Lung (tissue), 12 donors: ENCODE measurements around the gene SLC15A1. TPM values are rescaled to one million over a fixed set of nuclear protein-coding genes. Genes with fewer than 3 reads are reported as not detected.

Experiments
- ATAC-seq: fragments of 200-7000 bp; cut with Tn5 transposase; one replicate; pipeline ENCODE4 v1.9.1; 2020; ENCODE audit warnings: moderate number of reproducible peaks; ENCODE audit not compliant: insufficient read depth, low FRiP score
- DNase-seq, 3 donors: peaks; one replicate each; pipeline ENCODE4 v3.0.0-alpha.2; 2013 to 2017
- H3K27ac ChIP-seq, 2 donors: one replicate each; pipeline ENCODE4 v1.5.1; 2013; ENCODE audit warnings: mild to moderate bottlenecking in 2 of 2, moderate library complexity in 2 of 2, control low read depth in 1 of 2, inconsistent platforms in 1 of 2, low read depth in 1 of 2, low read length in 1 of 2
- H3K27me3 ChIP-seq, 3 donors: one replicate each; pipeline ENCODE4 v1.5.1; 2013; ENCODE audit warnings: low read length in 2 of 3; ENCODE audit not compliant: control insufficient read depth in 3 of 3, insufficient read depth in 3 of 3
- H3K36me3 ChIP-seq, 4 donors: one replicate each; pipeline ENCODE4 v1.5.1; 2013; ENCODE audit warnings: low read length in 4 of 4, mild to moderate bottlenecking in 1 of 4, moderate library complexity in 1 of 4; ENCODE audit not compliant: control insufficient read depth in 4 of 4, insufficient read depth in 4 of 4
- H3K4me1 ChIP-seq, 5 donors: one replicate each; pipeline ENCODE4 v1.5.1; 2013; ENCODE audit warnings: low read length in 5 of 5, mild to moderate bottlenecking in 2 of 5, moderate library complexity in 1 of 5; ENCODE audit not compliant: control insufficient read depth in 5 of 5, insufficient read depth in 5 of 5
- H3K4me3 ChIP-seq: one replicate; pipeline ENCODE4 v1.5.1; 2013; ENCODE audit warnings: mild to moderate bottlenecking, control low read depth, moderate library complexity
- H3K9ac ChIP-seq, 2 donors: one replicate each; pipeline ENCODE4 v1.5.1; 2013; ENCODE audit warnings: low read length in 2 of 2, control low read depth in 1 of 2; ENCODE audit not compliant: insufficient read depth in 1 of 2
- H3K9me3 ChIP-seq, 4 donors: one replicate each; pipeline ENCODE4 v1.5.1; 2013; ENCODE audit warnings: low read length in 3 of 4, mild to moderate bottlenecking in 1 of 4, moderate library complexity in 1 of 4; ENCODE audit not compliant: control insufficient read depth in 4 of 4, insufficient read depth in 3 of 4
- WGBS, 2 donors: extraction: QIAGEN DNeasy Blood & Tissue Kit; methylation state at CpG; one replicate each; pipeline ENCODE4 v1.1.7; 2013; 5-methylcytosine and 5-hydroxymethylcytosine counted together
- polyA plus RNA-seq, 2 donors: library from polyadenylated mRNA; stranded (reverse); fragments of 200-250 nt; gene quantifications; one replicate each; pipeline ENCODE4 v1.2.1, GENCODE V29; 2013
- total RNA-seq, 2 donors: library from RNA; depleted of rRNA in 1 of 2; stranded (reverse); fragments of >200 nt in 1 of 2; gene quantifications; one replicate each; pipeline ENCODE4 v1.2.1, GENCODE V29; 2014 to 2021
- TF ChIP-seq, protein P1 (sequence below): IDR thresholded peaks from 2 replicates; pipeline ENCODE4 v1.5.1; 2012; ENCODE audit warnings: mild to moderate bottlenecking; ENCODE audit errors: control extremely low read depth, extremely low read depth
- donor health status: control.
- donor health status: control.
- donor health status: Bipolar disorder and iron deficiency.
- donor health status: healthy.
- donor health status: DM: yes; HTN: yes; CAD: no.

The SLC15A1 gene
- total and polyA plus RNA-seq, 4 donors: 0.01 to 1.4 (median 0.31) TPM; not detected in 1

DNA sequence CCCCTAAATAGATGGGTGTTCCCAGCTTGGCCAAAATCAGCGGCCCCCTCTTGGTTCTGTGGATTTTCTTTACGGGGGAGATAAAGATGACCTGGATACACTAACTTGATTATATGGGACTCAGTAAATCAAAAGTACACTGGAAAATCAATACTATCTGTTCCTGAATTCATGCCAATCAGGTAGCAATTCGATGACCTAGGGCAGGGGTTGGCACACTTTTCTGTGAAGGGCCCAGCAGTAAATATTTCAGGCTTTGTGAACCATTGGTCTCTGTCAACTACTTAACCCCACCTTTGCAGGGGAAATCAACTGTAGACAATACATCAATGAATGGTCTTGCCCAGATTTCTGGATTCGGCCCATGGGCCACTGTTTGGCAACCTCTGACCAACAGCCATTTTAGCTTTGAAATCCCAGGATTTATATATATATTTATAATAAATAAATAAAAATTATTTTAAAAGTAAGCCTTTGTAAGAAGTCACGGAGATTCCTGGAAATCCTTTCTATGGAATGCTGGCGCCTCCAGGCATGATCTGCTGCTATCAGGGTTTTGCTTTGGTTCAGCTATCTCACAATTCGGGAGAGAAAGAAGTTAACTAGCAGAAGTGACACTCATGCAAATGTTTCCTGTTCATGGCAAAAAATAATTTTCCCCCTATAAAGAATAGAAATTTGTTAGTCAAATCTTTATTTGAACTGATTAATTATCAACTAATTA lies 32.8 kb downstream of the SLC15A1 start:
- no peak for ATAC-seq
- H3K36me3 ChIP-seq: no peaks in the 10 kb centered on the region
- H3K9me3 ChIP-seq: peaks cover 0 to 1% (median 0%) of the 10 kb centered on the region in 4 donors
- no peak overlapping the region for H3K4me3 ChIP-seq
- TF ChIP-seq, protein P1, sequence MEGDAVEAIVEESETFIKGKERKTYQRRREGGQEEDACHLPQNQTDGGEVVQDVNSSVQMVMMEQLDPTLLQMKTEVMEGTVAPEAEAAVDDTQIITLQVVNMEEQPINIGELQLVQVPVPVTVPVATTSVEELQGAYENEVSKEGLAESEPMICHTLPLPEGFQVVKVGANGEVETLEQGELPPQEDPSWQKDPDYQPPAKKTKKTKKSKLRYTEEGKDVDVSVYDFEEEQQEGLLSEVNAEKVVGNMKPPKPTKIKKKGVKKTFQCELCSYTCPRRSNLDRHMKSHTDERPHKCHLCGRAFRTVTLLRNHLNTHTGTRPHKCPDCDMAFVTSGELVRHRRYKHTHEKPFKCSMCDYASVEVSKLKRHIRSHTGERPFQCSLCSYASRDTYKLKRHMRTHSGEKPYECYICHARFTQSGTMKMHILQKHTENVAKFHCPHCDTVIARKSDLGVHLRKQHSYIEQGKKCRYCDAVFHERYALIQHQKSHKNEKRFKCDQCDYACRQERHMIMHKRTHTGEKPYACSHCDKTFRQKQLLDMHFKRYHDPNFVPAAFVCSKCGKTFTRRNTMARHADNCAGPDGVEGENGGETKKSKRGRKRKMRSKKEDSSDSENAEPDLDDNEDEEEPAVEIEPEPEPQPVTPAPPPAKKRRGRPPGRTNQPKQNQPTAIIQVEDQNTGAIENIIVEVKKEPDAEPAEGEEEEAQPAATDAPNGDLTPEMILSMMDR: no peak
- no peaks in the 10 kb centered on the region for H3K4me1 ChIP-seq
- H3K27me3 ChIP-seq: no peaks in the 10 kb centered on the region
- 91 to 94% methylated on average over 7 of the region's 7 CpGs for WGBS, 2 donors
- DNase-seq: no peak
- no peak overlapping the region for H3K9ac ChIP-seq
- H3K27ac ChIP-seq: no peak overlapping the region

- no peaks in the 10 kb centered on the region for H3K9me3 ChIP-seq
- TF ChIP-seq, protein P1: no peak
- H3K9ac ChIP-seq: no peak overlapping the region
- no peak for DNase-seq
- no peaks in the 10 kb centered on the region for H3K36me3 ChIP-seq
- 92 to 94% methylated on average over 6 of the region's 6 CpGs for WGBS, 2 donors
- H3K27ac ChIP-seq: no peak overlapping the region
- no peaks in the 10 kb centered on the region for H3K27me3 ChIP-seq
- no peak for ATAC-seq
- no peaks in the 10 kb centered on the region for H3K4me1 ChIP-seq
- H3K4me3 ChIP-seq: no peak overlapping the region
Observed at GRCh38 chr13:98717891-98718290, 34.6 kb downstream of the SLC15A1 start.

- H3K4me1 ChIP-seq: no peaks in the 10 kb centered on the region
- ATAC-seq: no peak
- TF ChIP-seq, protein P1: no peak
Observed at GRCh38 chr13:98717256-98717655, 35.2 kb downstream of the SLC15A1 start.

More at GRCh38 chr13:98717256-98717655, 35.2 kb downstream of the SLC15A1 start:
- H3K9me3 ChIP-seq: no peaks in the 10 kb centered on the region
- no peaks in the 10 kb centered on the region for H3K27me3 ChIP-seq
- 54 to 75% methylated on average over 5 of the region's 5 CpGs for WGBS, 2 donors
- H3K36me3 ChIP-seq: no peaks in the 10 kb centered on the region
- DNase-seq: peak in 1 of 3 donors; percentile 11
- H3K9ac ChIP-seq: no peak overlapping the region
- no peak overlapping the region for H3K4me3 ChIP-seq
- H3K27ac ChIP-seq: no peak overlapping the region
